Effector memory CD8-positive, alpha-beta T cell (primary cell): Measurements from ENCODE around the gene MORN5.

Source experiments
- ATAC-seq: fragments of 150-1000 bp; cut with Tn5 transposase; replicated peaks from 2 replicates; pipeline ENCODE4 v1.10.0; 2021; ENCODE audit warnings: mild to moderate bottlenecking, moderate library complexity
- DNase-seq, 3 experiments: peaks; one replicate each; pipeline ENCODE4 v3.0.0; 2021
- H3K27ac Mint-ChIP-seq, 2 donors: one replicate each; pipeline ENCODE4 v1.8.0; 2022; ENCODE audit warnings: mild to moderate bottlenecking in 2 of 2, mixed read lengths in 2 of 2, moderate library complexity in 2 of 2
- H3K27me3 Mint-ChIP-seq, 2 donors: one replicate each; pipeline ENCODE4 v1.8.0; 2022; ENCODE audit warnings: mixed read lengths in 2 of 2
- H3K36me3 Mint-ChIP-seq: one replicate; pipeline ENCODE4 v1.8.0; 2022; ENCODE audit warnings: mild to moderate bottlenecking, moderate library complexity, mixed read lengths; ENCODE audit not compliant: insufficient read depth
- H3K4me1 Mint-ChIP-seq, 2 donors: one replicate each; pipeline ENCODE4 v1.8.0; 2022; ENCODE audit warnings: low read depth in 2 of 2, mixed read lengths in 2 of 2
- H3K4me3 Mint-ChIP-seq, 2 donors: one replicate each; pipeline ENCODE4 v1.8.0; 2022; ENCODE audit warnings: mild to moderate bottlenecking in 2 of 2, mixed read lengths in 2 of 2, moderate library complexity in 2 of 2
- H3K9me3 Mint-ChIP-seq, 2 donors: one replicate each; pipeline ENCODE4 v1.8.0; 2022; ENCODE audit warnings: mixed read lengths in 2 of 2

MORN5 gene

DNA sequence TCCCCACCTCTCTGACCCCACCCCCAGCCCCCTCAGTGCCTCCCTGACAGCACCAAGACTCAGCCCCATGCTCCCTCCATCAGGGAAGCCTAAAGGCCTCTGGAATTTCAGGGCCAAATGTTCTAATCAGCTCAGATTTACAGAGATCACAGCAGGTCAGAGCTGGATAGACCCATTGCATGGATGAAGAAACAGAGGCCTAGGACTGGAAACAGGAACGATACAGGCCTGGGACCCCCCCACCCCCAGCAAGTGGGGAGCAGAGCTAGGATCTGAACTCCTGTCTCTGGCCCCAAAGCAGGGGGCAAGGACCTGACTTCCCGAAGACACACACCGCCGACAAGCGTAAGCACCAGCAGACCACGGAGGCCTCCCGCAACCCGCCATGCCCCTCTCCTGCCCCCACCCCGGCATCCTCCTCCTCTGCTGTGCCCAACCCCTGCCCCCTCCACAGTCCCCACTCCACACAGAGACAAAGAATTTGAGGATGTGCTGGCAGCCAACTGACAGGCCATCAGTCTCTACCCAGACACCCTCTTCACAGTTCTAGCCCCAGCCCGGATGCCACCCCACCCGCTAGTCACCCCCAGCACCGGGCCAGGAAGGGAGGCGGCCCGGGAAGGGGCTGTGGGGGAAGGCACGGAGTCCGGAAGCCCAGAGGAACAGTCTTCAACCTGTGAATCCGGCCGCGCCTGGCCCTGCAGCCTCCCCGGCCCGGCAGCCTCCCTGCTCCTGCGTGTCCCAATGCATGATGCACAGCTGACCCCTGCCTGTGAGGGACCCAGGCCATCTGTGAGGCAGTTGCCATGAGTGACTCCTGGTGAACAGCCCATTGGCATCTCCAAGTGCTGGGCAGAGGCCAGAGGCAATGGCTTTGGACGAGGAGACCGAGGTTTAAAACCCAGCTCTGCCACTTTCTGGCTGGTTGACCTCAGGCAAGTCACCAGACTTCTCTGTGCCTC is 31.4 kb upstream of the MORN5 start:
- H3K4me3 Mint-ChIP-seq = peak overlapping the region in 1 of 2 donors; percentile 15
- ATAC-seq = peak; percentile 70
- no peak for DNase-seq
- no peaks in the 10 kb centered on the region for H3K9me3 Mint-ChIP-seq
- H3K27ac Mint-ChIP-seq = no peak overlapping the region
- no peaks in the 10 kb centered on the region for H3K36me3 Mint-ChIP-seq
- peaks cover 11 to 18% of the 10 kb centered on the region in 2 donors for H3K4me1 Mint-ChIP-seq
- peaks cover 38 to 73% of the 10 kb centered on the region in 2 donors for H3K27me3 Mint-ChIP-seq

DNA sequence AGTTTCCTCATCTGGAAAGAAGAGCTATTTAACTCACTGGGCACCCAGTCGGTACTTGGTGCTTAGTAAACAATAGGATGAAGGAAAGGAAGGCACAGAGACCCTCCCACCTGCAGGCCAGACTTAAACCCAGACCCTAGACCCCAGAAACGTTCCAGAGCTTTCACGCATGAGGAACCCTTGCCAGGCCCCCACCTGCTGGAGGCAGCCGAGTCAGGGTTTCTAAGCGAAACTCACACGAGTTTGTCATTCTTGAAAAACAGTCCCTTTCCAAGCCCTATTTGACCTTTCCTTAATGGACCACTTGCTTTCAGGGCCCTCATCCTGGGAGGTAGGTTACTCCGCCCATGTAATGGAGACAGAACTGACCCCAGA is 30.8 kb upstream of the MORN5 start:
- Mint-ChIP-seq H3K27ac (no peak overlapping the region), H3K4me3 (no peak overlapping the region), H3K4me1 (peaks cover 11 to 17% of the 10 kb centered on the region in 2 donors), H3K9me3 (no peaks in the 10 kb centered on the region), H3K36me3 (no peaks in the 10 kb centered on the region), H3K27me3 (peaks cover 38 to 75% of the 10 kb centered on the region in 2 donors)
- no peak for DNase-seq
- no peak for ATAC-seq

DNA sequence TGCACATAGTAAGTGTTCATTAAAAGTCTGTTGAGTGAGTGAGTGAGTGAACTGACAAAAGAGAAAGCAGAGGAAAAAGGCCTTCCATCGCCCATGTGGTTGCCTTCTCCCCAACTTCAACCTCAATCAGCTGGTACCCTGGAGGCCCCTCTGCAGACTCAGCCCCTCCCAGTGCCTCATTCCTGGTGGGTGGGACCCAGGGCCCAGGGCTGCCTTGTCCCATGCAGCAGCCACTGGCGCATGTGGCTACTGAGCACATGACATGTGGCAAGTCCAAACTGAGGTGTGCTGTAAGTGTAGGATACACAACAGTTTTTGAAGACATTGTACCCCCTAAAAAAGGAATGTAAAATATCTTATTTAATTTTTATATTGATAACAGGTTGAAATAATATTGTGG is 29.7 kb upstream of the MORN5 start:
- Mint-ChIP-seq H3K36me3 (no peaks in the 10 kb centered on the region), H3K27ac (peak overlapping the region in 1 of 2 donors; percentile 41), H3K9me3 (no peaks in the 10 kb centered on the region), H3K4me3 (no peak overlapping the region), H3K27me3 (peaks cover 28 to 65% of the 10 kb centered on the region in 2 donors), H3K4me1 (peaks cover 10 to 16% of the 10 kb centered on the region in 2 donors)
- ATAC-seq = no peak
- no peak for DNase-seq

DNA sequence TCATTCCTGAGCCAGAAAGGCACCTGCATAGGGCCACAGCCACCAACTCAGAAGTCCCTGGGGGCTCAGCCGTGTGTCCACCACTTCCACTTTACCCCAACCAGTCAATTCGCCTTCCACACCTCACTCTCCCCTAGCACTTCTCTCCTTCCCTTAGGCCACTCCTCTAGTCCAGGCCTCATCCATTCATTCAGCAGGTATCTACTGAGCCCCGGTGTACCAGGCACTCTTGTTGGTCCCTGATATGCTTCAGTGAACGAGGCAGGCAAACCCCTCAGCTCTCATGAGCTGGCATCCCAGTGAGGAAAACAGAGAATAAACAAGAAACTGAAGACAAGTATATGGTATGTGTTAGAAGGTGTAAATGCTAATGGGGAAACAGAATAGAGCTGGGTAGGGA is 28.9 kb upstream of the MORN5 start:
- no peak for ATAC-seq
- no peaks in the 10 kb centered on the region for H3K36me3 Mint-ChIP-seq

DNA sequence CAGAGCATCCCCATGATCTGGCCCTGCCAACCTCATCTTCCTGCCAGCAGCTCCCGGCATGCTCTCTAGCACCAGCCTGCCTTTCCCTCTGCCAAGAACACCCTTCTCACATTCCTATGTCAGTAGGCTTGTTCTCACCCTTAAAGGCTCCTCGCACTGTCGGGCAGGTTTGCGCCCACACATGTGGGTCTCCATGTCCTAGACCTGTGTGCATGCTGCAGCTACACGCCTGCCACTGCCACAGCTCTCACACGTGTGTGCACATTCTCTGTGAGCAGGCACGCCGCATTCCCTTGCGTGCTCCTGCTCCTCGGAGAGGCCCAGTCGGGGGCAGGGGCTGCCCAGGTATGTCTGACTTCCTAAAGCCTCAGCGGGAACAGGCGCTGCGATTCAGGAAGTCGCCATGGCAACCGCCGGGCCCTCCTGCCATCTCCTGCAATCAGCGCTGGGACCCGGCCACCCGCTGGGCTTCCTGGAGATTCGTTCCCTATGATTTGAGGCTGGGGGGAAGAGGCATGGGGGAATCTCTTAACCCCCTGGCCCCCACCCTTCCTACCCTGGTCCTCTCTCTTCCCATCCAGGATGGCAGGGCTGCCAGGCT is 28.2 kb upstream of the MORN5 start:
- no peaks in the 10 kb centered on the region for H3K36me3 Mint-ChIP-seq
- ATAC-seq = no peak
- no peak overlapping the region for H3K4me3 Mint-ChIP-seq
- H3K27me3 Mint-ChIP-seq = peaks cover 13 to 50% of the 10 kb centered on the region in 2 donors
- no peaks in the 10 kb centered on the region for H3K9me3 Mint-ChIP-seq
- peaks cover 1 to 3% of the 10 kb centered on the region in 2 donors for H3K4me1 Mint-ChIP-seq
- DNase-seq = no peak
- H3K27ac Mint-ChIP-seq = no peak overlapping the region

More for the DNA sequence above, 28.9 kb upstream of the MORN5 start:
- Mint-ChIP-seq H3K27ac (peak overlapping the region in 1 of 2 donors; percentile 6), H3K4me3 (no peak overlapping the region), H3K4me1 (peaks cover 6 to 10% of the 10 kb centered on the region in 2 donors), H3K9me3 (no peaks in the 10 kb centered on the region), H3K27me3 (peaks cover 19 to 56% of the 10 kb centered on the region in 2 donors)
- DNase-seq = no peak

DNA sequence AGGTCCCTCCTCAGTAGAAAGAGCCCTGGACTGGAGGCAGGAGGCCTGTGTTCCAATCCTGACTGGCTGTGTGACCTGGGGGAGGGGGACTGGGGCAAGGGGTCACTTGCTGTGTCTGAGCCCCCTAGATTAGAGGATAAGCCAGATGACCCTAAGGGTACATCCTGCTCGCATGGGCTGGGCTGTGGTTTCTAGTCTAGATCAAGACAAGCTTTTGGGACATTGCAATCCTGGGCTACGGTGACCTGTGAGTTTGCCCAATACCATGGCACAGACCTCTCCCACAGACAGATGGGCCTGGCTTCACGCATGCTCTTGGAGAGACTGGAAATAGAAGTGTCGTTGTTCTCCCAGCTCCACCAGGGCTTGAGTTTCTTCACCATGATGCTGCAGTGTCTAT is 27.2 kb upstream of the MORN5 start:
- Mint-ChIP-seq H3K9me3 (no peaks in the 10 kb centered on the region), H3K36me3 (no peaks in the 10 kb centered on the region), H3K27me3 (peaks cover 10 to 39% of the 10 kb centered on the region in 2 donors), H3K4me1 (peaks cover 0 to under 1% of the 10 kb centered on the region in 2 donors), H3K4me3 (no peak overlapping the region), H3K27ac (no peak overlapping the region)
- DNase-seq = no peak
- ATAC-seq = no peak

DNA sequence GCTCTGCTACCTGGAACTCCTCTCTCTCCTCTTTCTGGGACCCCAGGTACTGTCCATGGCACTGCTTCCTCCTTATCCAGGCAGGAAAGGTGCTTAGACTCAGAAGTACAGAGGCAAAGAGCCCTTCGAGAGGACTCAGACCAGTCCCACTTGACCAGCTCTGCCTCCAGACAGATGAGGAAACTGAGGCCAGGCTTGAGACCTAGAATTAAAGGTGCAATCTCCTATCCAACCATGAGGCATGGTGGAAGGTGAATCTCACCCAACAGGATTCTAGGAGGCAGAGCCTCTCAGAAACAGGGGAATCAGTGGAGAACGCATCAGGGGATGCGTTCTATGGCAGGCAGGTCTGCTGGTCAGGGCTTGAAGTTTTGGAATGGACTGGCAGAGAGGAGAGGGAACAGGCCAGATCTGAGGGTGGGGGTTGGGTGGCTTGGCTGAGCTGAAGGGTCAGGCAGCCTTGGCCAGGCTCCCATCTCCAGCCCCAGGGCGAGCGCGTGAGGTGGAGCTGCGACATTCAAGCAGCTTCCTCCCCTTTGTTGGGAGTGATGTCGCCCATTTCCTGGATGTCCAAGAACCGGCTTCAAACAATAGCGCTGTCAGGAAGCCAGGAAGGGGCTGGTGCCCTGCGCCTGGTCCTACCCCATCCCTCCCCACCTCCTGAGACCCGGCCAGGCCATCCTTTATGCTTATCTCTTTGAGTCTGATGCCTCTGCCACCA is 26.3 kb upstream of the MORN5 start:
- Mint-ChIP-seq H3K27ac (no peak overlapping the region), H3K36me3 (no peaks in the 10 kb centered on the region), H3K9me3 (no peaks in the 10 kb centered on the region), H3K27me3 (peaks cover 10 to 33% of the 10 kb centered on the region in 2 donors), H3K4me1 (no peaks in the 10 kb centered on the region), H3K4me3 (no peak overlapping the region)
- no peak for DNase-seq
- ATAC-seq = no peak

DNA sequence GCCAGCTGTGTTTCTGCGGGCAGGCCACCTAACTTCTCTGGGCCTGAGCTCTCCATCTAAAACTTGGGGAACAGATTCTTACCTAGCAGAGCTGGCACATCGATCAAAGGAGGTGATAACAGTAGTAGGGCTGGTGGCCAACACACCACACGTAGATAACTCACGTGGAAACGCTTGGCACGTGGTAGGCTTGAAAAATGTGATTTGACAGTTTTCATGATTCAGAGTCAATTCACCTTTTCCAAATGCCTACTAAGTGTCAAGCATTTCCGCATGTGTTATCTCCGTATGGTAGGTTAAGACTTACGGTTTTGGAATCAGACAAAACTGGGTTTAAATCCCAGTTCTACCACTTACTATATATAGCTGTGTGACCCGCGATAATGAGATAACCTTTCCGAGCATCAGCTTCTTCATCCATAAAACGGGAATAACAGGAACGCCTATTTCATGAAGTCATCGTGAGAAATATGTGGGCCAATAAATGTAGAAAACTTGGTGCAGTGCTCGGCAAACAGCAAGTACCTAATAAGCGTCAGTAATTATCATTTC is 25.6 kb upstream of the MORN5 start:
- H3K27me3 Mint-ChIP-seq = peaks cover 10 to 33% of the 10 kb centered on the region in 2 donors
- H3K4me1 Mint-ChIP-seq = no peaks in the 10 kb centered on the region
- no peak overlapping the region for H3K4me3 Mint-ChIP-seq
- ATAC-seq = no peak
- no peak overlapping the region for H3K27ac Mint-ChIP-seq
- H3K9me3 Mint-ChIP-seq = no peaks in the 10 kb centered on the region
- no peaks in the 10 kb centered on the region for H3K36me3 Mint-ChIP-seq
- DNase-seq = no peak

DNA sequence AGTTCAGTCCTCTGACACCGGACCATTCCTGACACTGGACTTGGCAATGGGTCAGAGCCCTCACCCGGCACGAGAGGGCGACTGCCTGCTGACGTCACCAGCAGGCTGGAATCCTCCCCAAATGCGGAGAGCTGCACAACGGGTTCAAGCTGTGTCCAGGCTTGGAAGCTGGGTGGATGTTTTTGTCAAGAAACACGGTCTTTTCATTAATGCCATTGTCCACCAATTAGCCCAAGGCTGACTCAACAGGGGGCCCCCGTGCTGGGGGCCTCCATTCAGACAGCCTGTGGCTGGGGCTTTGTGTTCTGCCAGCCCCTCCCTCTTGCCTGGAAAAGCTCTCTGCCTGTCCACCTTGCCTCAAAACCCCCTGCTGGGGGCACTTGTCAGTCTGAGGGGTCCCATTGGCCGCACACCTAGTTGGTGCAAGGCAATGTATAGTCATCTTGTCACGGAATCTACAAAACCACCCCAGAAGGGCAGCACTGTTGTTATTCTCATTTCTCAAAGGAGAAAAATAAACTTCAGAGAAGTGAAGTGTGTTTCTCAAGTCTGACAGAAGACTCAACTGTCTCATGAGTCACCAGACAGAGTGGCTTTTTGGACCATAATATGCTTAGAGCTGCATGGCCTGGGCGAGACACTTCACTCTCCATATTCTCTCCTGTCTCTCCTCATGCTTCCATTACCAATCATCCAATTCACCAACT is 24.7 kb upstream of the MORN5 start:
- H3K27ac Mint-ChIP-seq = no peak overlapping the region

DNA sequence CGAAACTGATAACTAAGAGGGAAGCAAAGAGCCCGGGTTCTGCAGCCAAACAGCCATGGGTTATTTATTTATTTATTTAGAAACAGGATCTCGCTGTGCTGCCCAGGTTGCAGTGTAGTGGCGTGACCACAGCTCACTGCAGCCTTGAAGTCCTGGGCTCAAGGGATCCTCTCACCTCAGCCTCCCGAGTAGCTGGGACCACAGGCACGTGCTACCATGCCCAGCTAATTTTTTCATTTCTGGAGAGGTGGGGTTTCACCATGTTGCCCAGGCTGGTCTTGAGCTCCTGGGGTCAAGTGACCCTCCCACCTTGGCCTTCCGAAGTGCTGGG is 24.2 kb upstream of the MORN5 start:
- Mint-ChIP-seq H3K9me3 (no peaks in the 10 kb centered on the region), H3K4me1 (no peaks in the 10 kb centered on the region), H3K4me3 (no peak overlapping the region), H3K27ac (no peak overlapping the region), H3K36me3 (no peaks in the 10 kb centered on the region), H3K27me3 (peaks cover 10 to 28% of the 10 kb centered on the region in 2 donors)
- ATAC-seq (no peak), DNase-seq (no peak)

More for the DNA sequence above, 24.7 kb upstream of the MORN5 start:
- ATAC-seq = no peak
- H3K36me3 Mint-ChIP-seq = no peaks in the 10 kb centered on the region
- no peaks in the 10 kb centered on the region for H3K4me1 Mint-ChIP-seq
- no peak for DNase-seq
- H3K9me3 Mint-ChIP-seq = no peaks in the 10 kb centered on the region
- no peak overlapping the region for H3K4me3 Mint-ChIP-seq
- H3K27me3 Mint-ChIP-seq = peaks cover 10 to 33% of the 10 kb centered on the region in 2 donors

DNA sequence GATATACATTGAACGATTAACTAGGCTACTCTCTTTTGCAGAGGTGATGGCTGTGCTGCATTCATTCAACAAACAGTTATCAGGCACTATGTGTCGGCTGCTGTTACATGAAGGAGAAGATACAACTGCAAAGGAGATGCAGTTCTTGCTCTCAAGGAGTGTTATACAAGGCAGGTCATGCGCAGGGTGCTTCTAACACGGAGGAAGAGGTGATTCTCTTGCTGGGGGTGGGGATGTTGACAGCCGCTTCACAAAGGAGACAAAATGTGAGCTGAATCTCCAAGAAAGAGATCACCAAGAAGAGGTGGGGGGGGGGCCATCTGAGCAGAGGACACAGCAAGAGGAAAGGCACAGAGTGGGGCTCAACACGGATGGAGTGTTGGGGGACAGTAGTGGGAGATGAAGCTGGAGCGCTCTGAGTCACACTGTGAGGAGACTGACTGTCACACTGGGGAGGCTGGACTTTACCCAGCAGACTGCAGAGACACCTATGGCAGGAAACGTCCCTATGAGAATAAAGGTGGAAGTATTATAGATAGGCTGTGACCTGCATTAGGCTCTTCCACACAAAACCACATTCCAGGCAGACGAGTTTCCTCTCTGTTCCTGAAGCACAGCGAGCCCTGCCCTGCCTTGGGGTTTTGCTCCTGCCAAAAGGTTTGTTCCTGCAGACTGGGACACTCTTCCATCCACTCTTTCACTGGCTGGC is 21.0 kb upstream of the MORN5 start:
- H3K27me3 Mint-ChIP-seq = no peaks in the 10 kb centered on the region
- DNase-seq (no peak), ATAC-seq (no peak)
- no peak overlapping the region for H3K27ac Mint-ChIP-seq
- no peak overlapping the region for H3K4me3 Mint-ChIP-seq
- no peaks in the 10 kb centered on the region for H3K9me3 Mint-ChIP-seq
- no peaks in the 10 kb centered on the region for H3K4me1 Mint-ChIP-seq
- peaks cover 6% of the 10 kb centered on the region for H3K36me3 Mint-ChIP-seq

DNA sequence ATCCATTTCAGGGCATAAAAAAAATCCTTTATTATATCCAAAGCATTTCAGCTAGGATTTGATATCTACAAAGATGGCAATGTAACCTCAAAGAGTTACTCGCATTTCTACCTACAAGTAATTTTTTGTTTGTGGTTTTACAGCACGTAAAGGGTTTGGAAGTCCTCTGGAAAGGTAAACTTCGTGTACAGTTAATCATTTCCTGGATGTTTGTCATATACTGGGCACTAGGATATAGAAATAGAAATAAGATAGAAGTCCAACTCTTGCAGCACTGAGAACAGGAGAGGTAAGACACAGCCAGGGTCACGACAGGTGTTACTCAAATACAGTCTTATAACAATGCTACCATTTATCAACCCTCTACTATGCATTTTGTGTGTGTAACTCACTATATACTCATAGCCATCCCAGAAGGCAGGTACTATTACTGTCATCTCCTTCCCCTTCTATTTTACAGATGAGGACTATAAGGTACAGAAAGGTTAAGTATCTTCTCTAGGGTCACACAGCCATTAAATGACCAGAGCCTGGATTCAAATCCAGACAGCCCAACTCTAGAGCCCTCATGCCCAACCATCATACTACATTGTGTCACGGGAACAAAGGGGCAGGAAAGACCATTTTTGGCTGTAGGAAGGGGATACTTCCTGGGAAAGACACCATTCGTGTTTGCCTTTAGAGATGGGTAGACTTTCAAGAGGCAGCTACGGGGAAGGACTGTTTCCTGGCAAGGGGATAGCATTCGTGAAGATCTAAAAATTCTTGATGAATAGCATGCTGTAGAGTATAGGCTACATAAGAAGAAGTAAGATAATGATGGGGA is 19.1 kb upstream of the MORN5 start:
- H3K9me3 Mint-ChIP-seq = no peaks in the 10 kb centered on the region
- peaks cover 0 to 2% of the 10 kb centered on the region in 2 donors for H3K4me1 Mint-ChIP-seq
- peaks cover 13% of the 10 kb centered on the region for H3K36me3 Mint-ChIP-seq
- H3K4me3 Mint-ChIP-seq = no peak overlapping the region
- DNase-seq = no peak
- no peaks in the 10 kb centered on the region for H3K27me3 Mint-ChIP-seq
- ATAC-seq = no peak
- H3K27ac Mint-ChIP-seq = no peak overlapping the region
